ENCODE measurements around the gene PSMG4.

The PSMG4 gene

DNA sequence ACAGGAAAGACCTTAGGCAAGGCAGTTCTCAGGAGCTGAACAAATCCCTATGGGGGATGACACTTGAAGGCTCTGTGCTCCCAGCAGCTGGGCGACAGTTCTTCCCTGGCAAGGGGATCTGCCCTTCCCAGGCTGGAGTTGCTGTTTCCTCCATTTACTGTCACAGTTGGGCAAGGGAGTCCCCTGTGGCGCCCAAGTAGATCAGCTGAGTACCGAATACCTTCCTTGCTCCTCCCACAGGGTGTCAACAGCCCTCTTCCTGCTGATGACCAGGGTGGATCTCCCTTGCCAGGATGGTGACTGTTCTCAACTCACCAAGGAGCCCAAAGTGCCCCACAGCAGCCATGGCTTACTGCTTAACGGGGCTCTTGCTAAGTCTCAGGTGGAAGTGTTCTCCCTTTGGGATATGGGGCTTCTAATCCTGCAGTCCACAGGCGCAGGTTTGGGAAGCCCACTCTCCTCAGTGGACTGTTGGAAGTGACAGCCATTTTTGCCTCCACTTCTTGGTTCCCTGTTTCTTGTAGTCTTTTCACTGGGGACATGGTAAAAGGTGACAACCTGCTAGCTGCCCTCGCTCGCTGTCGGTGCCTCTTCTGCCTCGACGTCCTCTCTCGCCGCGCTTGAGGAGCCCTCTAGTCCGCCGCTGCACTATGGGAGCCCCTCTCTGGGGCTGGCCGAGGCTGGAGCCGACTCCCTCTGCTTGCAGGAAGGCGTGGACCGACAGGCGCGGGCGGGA is 5.7 kb upstream of the PSMG4 start:
- no peak for DNase-seq

DNA sequence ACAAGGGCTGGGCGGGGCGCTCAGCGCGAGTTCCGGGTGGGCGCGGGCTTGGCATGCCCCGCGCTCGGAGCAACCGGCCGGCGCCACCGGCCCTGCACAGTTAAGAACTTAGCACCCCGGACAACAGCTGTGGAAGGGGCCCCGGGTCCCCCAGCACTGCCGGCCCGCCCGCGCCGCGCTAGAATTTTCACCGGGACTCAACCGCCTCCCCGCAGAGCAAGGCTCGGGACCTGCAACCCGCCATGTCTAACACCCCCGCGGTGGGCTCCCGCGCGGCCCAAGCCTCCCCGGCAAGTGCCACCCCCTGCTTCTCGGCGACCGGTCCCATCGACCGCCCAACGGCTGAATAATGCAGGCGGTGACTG is 5.2 kb upstream of the PSMG4 start:
- no peak for DNase-seq

DNA sequence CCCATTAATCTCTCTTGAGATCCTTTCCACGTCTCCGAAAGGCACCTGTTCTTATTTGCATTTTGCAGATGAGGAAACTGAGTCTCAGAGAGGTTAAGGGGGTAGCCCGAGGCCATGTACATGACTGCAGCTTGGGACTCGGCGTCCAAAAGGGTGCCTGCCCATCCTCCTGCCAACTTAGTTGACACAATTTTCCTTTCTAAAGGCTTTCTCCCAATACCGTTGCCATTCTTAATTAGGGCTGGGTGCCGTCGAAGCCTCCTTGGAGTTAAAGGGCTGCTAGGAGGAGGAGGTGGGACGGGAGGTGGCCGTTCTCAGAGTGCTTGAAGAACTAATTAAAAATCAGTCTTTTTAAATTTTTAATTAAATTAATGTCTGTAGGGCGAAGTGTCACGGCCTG is 546 bp upstream of the PSMG4 start:
- no peak for DNase-seq

DNA sequence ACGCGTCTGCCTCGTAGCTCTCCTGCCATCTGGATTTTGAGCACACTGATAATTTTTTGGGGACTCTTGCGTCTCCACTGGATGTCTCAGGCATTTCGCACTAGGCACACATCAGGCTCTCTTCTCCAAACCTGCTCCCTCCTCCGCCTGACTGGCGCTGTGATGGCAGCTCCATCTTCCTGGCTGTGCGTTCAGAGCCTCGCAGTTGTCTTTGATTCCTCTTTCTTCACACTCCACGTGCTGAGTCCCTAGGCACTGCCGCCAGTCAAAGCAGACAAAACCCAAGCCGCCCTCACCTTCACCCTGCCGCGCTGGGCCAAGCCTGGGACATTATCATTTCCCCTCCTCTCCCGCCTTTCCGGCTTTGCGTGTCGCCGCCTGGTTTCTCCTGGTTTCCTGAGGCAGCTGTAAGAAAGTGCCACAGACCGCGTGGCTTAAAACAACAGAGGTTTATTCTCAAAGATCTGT is 778 bp downstream of the PSMG4 start:
- peak; percentile 26 to 31 for DNase-seq

DNA sequence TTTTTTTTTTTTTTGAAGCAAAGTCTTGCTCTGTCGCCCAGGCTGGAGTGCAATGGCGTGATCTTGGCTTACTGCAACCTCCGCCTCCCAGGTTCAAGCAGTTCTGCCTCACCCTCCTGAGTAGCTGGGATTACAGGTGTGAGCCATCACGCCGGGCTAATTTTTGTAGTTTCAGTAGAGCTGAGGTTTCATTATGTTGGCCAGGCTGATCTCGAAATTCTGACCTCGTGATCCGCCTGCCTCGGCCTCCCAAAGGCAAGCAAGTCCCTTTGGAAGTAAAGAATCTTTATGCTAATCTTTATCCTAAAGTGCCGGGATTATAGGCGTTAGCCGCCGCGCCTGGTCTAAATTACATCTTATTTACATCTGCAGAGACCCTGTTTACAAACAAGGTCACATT is 1.5 kb downstream of the PSMG4 start:
- DNase-seq, result no peak

DNA sequence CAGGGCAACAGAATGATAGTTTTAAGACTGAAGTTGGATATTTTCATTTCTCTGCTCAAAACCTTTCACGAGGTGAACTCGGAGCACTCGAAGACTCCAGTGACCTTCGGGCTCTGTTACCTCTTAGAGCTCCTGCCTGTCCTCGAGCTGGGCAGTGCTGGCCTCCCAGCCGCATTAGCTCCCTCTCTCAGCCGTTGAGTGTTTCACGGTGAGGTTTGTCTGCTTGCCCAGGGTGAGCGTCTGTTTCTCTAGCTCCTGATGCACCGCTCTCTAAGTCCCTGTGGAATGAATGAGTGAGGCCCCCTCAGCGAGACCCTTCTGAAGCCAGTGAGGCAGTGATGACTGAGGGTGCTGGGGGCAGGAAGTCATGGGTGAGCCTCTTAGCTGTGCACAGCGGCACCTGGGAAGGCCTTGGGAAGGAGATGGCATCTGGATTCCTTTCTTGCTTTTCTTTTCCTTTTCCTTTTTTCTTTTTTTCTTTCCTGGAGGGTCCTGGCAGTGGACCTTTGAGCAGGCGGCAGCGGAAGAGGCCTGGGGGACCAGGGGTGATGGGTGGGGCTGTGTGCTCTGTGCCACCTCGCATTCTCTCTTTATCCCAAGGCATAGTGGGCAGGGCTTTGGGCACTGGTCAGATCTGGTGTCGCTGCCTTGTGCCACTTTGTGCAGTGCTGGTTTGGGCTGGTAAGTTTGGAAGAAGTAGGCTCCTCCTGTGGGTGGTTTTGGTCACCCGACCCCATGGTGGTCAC is 2.2 kb downstream of the PSMG4 start:
- no peak for DNase-seq

DNA sequence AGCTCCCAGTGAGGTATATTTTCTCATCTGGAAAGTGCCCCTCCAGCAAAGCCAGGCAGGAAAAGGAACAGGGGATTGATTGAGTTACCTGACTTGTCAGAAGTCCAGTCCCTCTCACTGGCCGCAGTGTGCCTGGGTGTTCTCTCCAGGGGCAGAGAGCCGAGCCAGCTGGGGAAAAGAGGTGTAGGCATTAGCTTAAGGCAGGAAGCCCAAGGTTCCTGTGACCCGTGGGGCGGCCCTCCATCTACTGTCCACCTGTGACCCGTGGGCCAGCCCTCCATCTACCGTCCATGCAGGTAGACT is 2.7 kb downstream of the PSMG4 start:
- no peak for DNase-seq

DNA sequence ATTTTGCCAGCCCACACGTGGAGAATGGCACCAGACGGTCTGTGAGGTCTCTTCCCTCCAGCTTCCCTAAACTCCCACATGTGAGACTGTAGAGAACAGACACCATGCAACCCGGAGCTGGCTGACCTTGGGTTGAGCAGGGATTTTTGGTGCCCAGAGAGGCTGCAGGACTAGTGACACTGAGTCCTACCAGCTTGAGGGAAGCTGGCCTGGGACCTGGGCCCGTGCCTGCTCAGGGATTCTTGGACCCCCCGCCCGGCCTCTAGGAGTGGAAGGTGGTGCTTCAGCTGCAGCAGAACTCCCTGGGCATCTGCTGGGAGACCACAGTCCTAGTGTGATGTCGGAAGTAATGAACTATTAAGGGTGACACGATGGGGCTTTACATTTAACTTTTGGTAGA is 3.2 kb downstream of the PSMG4 start:
- DNase-seq, result no peak

DNA sequence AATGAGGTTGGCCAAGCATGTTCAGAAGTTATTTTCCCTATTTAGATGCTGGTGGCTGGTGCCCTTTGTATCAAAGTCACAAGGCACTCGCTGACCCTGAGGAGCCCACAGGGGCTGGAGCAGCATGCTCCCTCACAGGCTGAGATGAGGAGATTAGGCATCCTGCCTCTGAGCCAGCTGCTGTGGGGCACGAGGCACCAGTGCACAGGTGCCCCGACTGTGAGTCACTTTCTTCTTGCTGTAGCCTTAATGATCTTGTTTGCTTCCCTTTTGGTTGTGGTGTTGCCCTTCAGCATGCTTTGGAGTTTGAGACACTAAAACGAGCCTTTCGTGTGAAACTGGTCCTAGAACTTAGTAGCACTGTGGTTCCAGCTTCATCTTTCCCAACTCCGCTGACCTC is 4.3 kb downstream of the PSMG4 start:
- DNase-seq, result no peak

DNA sequence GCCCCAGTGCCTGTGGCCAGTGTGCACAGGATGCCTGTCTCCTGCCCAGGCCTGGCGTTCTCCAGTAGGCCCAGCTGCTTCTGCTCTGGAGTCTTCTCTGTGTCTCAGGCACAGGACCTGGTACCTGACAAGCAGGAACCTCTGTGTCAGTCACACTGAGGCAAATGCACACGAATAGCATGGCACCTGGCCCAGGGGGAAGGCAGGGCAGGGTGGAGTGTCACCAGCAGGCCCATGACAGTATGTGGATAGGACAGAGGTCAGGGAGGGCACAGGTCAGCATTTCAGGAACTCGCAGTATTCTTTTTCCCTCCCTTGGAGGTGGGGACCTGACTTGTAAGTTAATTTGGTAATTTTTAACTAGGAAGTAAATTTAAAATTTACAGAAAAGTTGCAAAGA is 5.6 kb downstream of the PSMG4 start:
- DNase-seq, result no peak

DNA sequence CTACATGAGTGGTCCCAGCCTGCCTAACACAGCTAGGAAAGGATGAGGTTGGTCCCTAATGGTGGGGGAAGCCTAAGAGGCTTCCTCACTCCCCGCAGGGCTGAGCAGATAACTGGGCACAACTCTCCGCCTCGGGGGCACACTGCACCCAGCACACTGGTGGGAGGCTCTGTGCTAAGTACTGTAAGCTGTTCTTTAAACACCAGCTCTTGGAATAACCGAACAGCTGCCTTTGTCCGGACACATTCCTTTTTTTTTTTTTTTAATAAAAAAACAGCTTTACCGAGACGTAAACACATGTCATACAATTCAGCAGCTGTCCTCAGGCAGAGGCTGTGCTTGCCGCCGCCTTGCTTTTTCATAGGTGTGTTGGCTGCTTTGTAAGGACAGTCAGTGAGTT is 6.9 kb downstream of the PSMG4 start:
- no peak for DNase-seq

DNA sequence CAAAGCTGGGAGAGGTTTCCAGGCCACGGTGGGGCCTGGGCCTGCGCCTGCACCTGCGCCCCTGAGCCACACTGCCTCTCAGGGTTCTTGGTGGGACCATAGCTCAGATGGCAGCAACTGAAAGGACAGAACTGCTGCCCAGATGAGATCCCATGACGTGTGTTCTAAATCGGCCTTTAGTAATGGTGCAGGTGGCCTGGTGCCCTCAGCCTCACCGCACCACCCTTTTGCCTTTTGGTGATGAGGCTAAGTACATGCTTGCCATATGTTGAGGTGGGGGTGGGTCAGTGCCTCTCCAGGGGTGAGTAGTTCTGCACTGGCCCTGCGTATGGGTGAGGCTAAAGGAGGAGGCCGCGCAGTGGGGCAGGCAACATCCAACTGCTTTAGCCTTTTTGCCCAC is 7.4 kb downstream of the PSMG4 start:
- DNase-seq, result no peak

DNA sequence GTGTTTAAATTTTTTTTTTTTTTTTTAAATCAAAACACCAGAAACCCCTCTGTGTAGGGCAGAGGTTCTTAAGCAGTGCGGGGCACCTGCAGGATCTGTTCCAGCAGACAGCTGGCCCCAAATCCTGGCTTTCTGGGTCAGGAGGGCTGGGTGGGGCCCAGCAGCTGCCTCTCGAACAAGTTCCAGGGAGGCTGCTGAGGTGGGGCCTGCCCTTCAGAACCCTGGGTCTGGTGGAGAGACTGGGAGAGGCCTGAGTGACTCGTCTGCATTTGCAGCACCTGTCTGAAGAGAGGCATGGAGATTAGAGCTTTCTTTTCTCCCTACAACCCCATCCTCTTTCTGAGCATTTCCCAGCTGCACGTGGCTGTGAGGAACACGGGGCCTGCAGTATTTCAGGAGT is 8.4 kb downstream of the PSMG4 start:
- DNase-seq, result no peak

DNA sequence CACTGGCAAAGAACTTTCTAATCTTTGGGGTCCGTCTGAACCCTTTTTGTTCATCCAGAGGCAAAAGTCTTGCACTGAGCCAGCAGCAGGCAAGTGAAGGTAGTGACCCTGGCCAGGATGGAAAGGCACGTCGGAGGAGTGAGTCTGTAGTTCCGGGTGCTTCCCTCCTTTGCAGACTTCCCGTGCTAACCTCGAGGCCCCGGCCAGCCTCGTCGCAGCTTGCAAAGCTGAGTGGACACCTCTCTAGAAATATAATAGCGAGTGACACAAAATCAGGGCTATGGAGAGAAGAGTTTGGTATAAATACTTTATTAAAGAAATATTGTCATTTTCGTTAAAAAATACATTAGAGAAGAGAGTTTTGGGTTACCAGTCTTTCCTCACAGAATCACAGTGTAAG is 9.9 kb downstream of the PSMG4 start:
- DNase-seq, result no peak

DNA sequence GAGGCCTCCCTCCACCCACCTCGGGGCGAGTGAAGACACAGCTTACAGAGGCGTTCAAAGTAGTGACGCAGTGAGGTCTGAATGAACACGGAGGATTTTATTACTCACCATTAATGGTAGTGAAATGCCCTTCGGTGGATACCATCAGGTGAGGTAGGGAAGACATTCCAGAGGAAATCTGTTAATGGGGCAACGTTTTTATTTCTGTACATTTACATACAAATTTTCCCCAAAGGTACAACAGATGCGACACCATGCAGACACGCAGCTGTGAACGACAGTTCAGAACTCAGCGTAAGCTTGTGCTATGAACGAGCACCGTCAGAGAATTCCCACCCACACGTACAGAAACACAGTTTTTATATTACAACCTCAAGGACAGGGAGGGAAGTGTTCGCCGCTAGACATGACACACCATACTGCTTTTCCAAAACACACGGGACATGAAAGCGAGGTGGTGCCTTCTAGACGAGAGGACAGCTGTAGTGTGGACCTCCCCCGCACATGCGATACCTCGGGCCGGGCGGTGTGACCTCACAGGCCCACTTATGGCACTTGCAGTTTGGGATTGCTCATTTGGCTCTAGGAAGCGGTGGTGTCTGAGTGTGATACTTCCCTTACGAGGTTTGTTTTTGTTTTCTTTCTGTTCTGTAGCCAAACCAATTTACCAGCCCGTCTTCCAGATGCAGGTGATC is 10.7 kb downstream of the PSMG4 start:
- peak in 1 of 2 donors; percentile 21 for DNase-seq

DNA sequence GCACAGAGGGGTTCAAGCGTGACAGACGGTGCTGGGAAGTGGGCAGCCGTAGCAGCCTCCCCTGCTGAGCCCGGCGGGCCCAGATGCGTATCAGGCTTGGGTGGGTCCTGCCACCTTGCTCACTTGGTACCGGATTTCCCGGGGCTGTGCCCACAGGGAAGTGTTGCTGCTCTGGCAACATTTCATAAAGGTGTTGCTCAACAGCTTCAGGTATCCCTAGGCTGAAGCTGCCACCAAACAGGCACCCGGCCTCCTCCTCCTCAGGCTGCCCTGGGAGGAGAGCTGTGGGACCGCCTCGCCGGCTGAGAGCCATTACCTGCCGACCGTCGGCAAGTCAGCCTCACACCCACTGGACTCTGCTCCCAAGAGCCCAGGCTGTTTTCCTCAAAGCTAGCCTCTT is 11.5 kb downstream of the PSMG4 start:
- no peak for DNase-seq

DNA sequence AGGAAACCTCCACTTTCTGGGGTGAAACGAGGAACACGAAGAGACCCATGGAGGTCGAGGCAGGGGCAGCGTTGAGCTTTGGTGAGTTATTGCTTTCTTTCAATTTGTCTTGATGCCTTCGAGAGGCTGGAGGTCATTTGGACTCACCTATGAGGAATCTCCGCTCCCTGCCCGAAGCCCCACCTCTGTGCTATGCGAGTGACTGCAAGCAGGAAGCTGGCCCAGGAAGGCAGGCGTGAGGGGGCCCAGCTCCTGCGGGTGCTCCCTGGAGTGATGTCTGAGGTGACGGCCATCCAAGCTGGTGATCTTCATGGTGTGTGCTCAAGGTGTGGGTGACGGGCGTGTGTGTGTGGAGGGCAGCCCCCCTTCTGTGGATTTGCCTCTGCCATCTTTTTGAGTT is 13.0 kb downstream of the PSMG4 start:
- DNase-seq, result no peak

DNA sequence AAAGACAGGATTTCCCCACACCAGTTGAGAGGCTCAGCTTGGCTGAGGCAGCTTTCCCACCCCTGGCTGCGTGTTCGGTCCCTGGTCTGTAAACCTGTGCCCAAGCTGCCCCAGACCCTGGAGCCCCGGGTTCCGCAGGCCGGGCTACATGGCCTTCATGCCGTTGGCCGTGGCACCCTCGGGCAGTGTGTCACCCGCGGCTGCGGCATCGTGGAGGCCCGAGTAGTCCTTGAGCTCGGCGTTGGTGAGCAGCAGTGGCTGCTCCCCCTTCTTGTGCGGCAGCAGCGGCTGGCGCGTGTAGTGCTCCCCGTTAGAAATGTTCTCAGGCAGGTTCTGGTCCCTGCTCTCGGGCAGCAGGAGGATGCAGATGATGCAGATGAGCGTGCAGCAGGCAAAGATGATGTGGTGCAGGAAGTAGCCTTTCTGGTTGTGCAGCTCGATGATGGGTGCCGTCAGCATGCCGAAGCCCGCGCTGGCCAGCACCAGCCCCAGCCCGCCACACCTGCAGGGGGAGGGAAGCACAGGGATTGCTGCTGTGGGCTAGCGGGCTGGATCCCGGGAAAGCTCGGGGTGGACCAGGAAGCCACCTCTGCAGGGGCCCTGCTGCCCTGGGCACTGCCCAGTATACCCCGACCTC is 14.3 kb downstream of the PSMG4 start:
- no peak for DNase-seq

DNA sequence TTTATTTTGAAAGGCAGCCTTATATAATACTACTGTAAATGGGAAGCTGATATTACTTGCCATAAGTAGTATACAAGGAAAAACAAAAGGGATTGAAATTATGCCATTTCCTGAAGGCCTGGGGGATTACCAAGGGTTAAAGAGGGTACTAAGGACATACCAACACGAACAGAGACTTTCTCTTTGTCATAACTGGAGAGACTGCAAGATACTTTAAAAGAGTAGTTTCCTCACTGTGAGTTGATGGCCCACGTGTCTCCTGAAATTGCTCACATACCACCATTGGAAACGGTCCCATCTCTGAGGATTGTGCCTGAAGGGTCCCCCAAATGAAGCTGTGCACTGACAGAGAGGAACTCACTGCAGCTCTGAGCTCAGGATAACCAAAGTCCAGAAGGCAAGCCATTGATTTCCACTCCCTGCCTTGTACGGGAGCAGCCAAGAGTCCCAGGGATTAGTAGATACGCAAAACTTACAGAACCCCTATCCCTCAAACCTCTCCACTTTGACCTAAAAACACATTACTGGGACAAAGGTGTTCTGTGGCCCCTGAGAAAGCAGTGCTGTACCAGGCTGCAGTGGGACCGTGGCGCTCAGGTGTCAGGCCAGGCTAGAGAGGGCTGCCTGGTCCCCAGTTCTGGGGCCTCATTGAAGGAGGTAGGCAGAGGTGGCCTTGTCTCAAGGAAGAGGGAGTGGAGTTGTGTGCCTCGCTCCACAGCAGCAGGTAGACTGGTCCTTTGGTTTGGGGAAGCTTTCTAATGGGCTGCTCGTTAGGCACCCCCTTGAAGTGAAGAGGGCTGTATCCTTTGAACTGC is 15.2 kb downstream of the PSMG4 start:
- DNase-seq, result no peak

DNA sequence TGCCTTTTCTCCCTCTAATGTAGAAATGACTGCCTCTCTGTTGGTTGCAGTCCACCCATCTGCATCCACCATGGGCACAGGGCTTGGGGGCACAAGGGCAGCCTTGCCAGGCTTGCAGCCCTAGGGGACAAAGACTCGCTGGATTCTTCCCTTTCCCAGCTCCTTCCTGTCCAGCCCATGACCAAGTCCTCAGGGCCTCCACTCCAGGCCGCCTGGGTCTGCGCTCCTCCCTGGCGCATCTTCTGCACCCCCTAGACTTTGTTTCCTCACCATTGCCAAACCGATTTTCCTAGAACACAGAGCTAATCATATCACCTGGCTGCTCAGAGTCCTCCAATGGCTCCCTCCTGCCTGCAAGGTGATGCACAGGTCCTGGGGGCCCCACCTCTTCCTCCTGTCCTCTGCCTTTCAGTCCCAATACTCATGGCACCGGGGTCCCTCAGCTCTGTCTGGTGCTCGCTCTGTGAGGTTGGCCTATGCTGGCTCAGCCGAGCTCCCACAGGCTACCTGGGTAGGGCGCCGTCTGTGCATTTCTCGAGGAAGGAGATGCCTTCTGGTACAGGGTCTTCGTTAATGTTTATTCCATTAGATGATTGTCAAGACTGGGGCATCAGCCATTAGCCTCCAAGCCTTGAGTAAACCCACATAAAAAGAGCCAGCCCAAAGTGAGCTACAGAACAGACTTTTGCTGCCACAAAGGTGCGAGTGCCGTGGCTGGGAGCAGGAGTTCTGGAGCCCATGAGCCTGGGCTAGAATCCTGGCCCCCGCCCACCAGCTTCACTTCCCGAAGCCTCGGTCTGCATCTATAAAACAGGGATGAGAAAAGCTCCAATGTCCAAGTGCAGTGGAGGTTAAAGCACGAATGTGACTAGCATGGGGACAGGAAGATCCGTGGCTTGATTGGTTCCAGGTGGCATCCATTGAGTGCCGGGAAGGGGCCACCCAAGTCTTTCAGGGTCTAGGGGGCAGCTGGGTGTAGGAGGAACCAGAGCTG is 17.7 kb downstream of the PSMG4 start:
- no peak for DNase-seq

DNA sequence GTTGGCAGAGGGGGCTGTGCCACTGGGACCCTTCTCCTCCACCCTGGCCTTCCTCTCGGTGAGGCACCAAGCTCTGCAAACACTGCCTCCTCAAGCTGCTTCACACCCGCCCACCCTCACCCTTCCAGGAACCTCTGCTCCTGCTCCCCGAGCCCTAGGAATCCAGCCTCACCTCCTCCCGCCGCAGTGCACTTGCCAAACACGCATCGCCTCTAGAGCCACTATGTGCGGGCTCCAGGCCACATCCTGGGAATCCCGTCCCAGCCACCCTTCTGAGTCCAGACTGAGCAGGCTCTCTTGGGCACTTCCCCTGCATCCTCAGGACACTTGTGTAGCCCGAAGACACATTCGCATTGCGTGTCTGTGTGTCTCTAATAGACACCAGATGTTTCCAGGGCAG is 18.5 kb downstream of the PSMG4 start:
- no peak for DNase-seq
